PFSK-1 (cell line): ENCODE measurements around the gene ZFP57.

Source experiments
- POLR2AphosphoS5 ChIP-seq: IDR thresholded peaks from 2 replicates; pipeline ENCODE4 v1.6.1; 2012; ENCODE audit warnings: low read depth, mild to moderate bottlenecking, control low read depth, low read length, moderate library complexity
- SIN3A ChIP-seq: IDR thresholded peaks from 2 replicates; pipeline ENCODE4 v1.6.1; 2012; ENCODE audit warnings: mild to moderate bottlenecking, low read length, moderate library complexity, borderline replicate concordance; ENCODE audit not compliant: insufficient read depth
- TAF1 ChIP-seq: IDR thresholded peaks from 2 replicates; pipeline ENCODE4 v1.6.1; 2012; ENCODE audit warnings: low read length, control low read depth, borderline replicate concordance; ENCODE audit not compliant: insufficient read depth

DNA sequence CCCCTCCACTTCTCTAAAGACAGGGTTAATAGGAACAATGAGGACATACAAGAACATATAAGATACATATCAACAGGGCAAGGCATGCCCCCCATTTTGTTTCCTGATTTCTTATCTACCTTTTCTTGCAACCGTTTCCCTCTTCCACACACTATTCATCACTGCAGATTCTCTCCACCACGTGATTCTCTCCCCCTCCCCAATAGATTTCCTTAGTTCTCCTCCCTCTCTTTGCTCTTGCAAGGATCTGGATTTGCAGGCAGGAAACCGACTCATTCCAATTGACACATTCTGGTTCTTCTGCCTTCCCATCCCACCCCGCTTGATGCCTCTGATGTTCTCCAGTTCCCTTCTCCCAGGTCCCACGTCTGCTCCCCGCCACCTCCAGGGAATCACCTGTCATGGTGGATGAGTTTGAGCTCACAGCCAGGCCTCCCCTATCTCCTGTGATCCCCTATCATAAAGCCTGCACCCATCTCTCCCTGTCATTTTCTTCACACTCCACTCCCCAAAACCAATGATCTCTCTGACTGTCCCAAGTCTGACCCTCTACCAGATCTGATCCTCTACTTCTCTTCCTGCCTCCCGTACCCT, 55.5 kb downstream of the ZFP57 start:
- TF ChIP-seq TAF1, result no peak
- TF ChIP-seq POLR2AphosphoS5, result no peak
- no peak for TF ChIP-seq SIN3A
